Neural progenitor cell (in vitro differentiated cells): ENCODE results near the gene PCSK5. TPM values are rescaled to one million over a fixed set of nuclear protein-coding genes. Genes with fewer than 3 reads are reported as not detected.

Source experiments
- DNase-seq: peaks from one replicate; pipeline ENCODE4 v3.0.0-alpha.2; 2016; ENCODE audit warnings: low spot score
- H2AFZ ChIP-seq: fragments of 200-600 bp; sonication (generic); replicated peaks from 2 replicates; pipeline ENCODE4 v1.6.1; 2016; ENCODE audit warnings: antibody characterized with exemption
- H3F3A ChIP-seq: fragments of 200-600 bp; sonication (generic); 2 replicates; pipeline ENCODE4 v1.6.1; 2016; ENCODE audit warnings: antibody characterized with exemption, low read depth
- H3K27ac ChIP-seq: fragments of 200-600 bp; sonication (generic); 2 replicates; pipeline ENCODE4 v1.5.1; 2016; ENCODE audit warnings: mild to moderate bottlenecking
- H3K27me3 ChIP-seq: fragments of 200-600 bp; sonication (generic); 2 replicates; pipeline ENCODE4 v1.6.1; 2016; ENCODE audit warnings: mild to moderate bottlenecking, moderate library complexity
- H3K36me3 ChIP-seq: fragments of 200-600 bp; sonication (generic); 2 replicates; pipeline ENCODE4 v1.5.1; 2016
- H3K4me1 ChIP-seq: fragments of 200-600 bp; sonication (generic); 2 replicates; pipeline ENCODE4 v1.6.1; 2016; ENCODE audit warnings: mixed run types
- H3K4me2 ChIP-seq: fragments of 200-600 bp; sonication (generic); 2 replicates; pipeline ENCODE4 v1.6.1; 2016
- H3K4me3 ChIP-seq: fragments of 200-600 bp; sonication (generic); 2 replicates; pipeline ENCODE4 v1.5.1; 2016
- H3K79me2 ChIP-seq: fragments of 200-600 bp; sonication (generic); 2 replicates; pipeline ENCODE4 v1.6.1; 2016; ENCODE audit warnings: low read depth
- H3K9ac ChIP-seq: fragments of 200-600 bp; sonication (generic); 2 replicates; pipeline ENCODE4 v1.6.1; 2016
- H3K9me3 ChIP-seq: fragments of 200-600 bp; sonication (generic); 2 replicates; pipeline ENCODE4 v1.5.1; 2016; ENCODE audit warnings: low read depth
- H4K20me1 ChIP-seq: fragments of 200-600 bp; sonication (generic); 2 replicates; pipeline ENCODE4 v1.6.1; 2016; ENCODE audit warnings: low read depth
- H3K27ac Mint-ChIP-seq: 3 replicates; pipeline ENCODE4 v1.8.0; 2021; ENCODE audit warnings: mixed read lengths
- H3K27me3 Mint-ChIP-seq: 2 replicates; pipeline ENCODE4 v1.8.0; 2022; ENCODE audit warnings: low read depth, mild to moderate bottlenecking, inconsistent platforms, moderate library complexity, mixed read lengths; ENCODE audit not compliant: insufficient read depth
- H3K36me3 Mint-ChIP-seq: 3 replicates; pipeline ENCODE4 v1.8.0; 2021; ENCODE audit warnings: mixed read lengths
- H3K4me1 Mint-ChIP-seq: 3 replicates; pipeline ENCODE4 v1.8.0; 2021; ENCODE audit warnings: mixed read lengths
- H3K4me3 Mint-ChIP-seq: 3 replicates; pipeline ENCODE4 v1.8.0; 2021; ENCODE audit warnings: mild to moderate bottlenecking, moderate library complexity, mixed read lengths
- H3K9me3 Mint-ChIP-seq: 3 replicates; pipeline ENCODE4 v1.8.0; 2020; ENCODE audit warnings: mixed read lengths
- CTCF ChIP-seq: fragments of 200-600 bp; sonication (generic); IDR thresholded peaks from 2 replicates; pipeline ENCODE4 v1.5.1; 2017; ENCODE audit warnings: antibody characterized with exemption, mild to moderate bottlenecking
- EZH2 ChIP-seq: fragments of 200-600 bp; sonication (generic); IDR thresholded peaks from 2 replicates; pipeline ENCODE4 v1.6.1; 2017; ENCODE audit warnings: antibody characterized with exemption, mild to moderate bottlenecking, moderate library complexity
- EZH2phosphoT487 ChIP-seq: fragments of 200-600 bp; sonication (generic); IDR thresholded peaks from 2 replicates; pipeline ENCODE4 v1.6.1; 2017; ENCODE audit warnings: antibody characterized with exemption
- total RNA-seq: library from RNA; depleted of rRNA; stranded (reverse); fragments of >200 nt; gene quantifications from 2 replicates; pipeline ENCODE4 v1.2.3, GENCODE V29; 2015; ENCODE audit warnings: low replicate concordance

The PCSK5 gene
- total RNA-seq, 1 donor from 2014 or later: 23.4 TPM

- no peaks in the 10 kb centered on the region for H3K9me3 ChIP-seq
- no peak for DNase-seq
- no peaks in the 10 kb centered on the region for H3K4me1 ChIP-seq
- H3K9ac ChIP-seq: no peak overlapping the region
- no peaks in the 10 kb centered on the region for H3F3A ChIP-seq
- H3K27ac ChIP-seq: no peak overlapping the region
- TF ChIP-seq CTCF (no peak), EZH2phosphoT487 (no peak), EZH2 (no peak)
- peak overlapping the region; percentile 26 for H2AFZ ChIP-seq
- H3K27me3 ChIP-seq: no peaks in the 10 kb centered on the region
- Mint-ChIP-seq H3K4me3 (no peak overlapping the region), H3K27ac (no peak overlapping the region), H3K36me3 (no peaks in the 10 kb centered on the region), H3K27me3 (no peaks in the 10 kb centered on the region), H3K9me3 (no peaks in the 10 kb centered on the region), H3K4me1 (no peaks in the 10 kb centered on the region)
- no peaks in the 10 kb centered on the region for H3K79me2 ChIP-seq
- no peak overlapping the region for H3K4me3 ChIP-seq
- no peaks in the 10 kb centered on the region for H3K36me3 ChIP-seq
- H3K4me2 ChIP-seq: no peak overlapping the region
- H4K20me1 ChIP-seq: no peaks in the 10 kb centered on the region
These were observed 420.1 kb downstream of the PCSK5 start for GRCh38 chr9:76310577-76310976.

GRCh38 chr9:76310991-76311390 lies 420.5 kb downstream of the PCSK5 start:
- H3K27me3 Mint-ChIP-seq: no peaks in the 10 kb centered on the region
- no peaks in the 10 kb centered on the region for H3K36me3 ChIP-seq

GRCh38 chr9:76311537-76311936 lies 421.1 kb downstream of the PCSK5 start:
- Histone ChIP-seq H3F3A (no peaks in the 10 kb centered on the region), H3K27me3 (no peaks in the 10 kb centered on the region), H3K36me3 (no peaks in the 10 kb centered on the region), H3K79me2 (no peaks in the 10 kb centered on the region), H3K9ac (no peak overlapping the region), H3K4me1 (no peaks in the 10 kb centered on the region), H3K4me2 (no peak overlapping the region), H2AFZ (no peak overlapping the region), H3K9me3 (no peaks in the 10 kb centered on the region), H4K20me1 (no peaks in the 10 kb centered on the region), H3K4me3 (no peak overlapping the region), H3K27ac (no peak overlapping the region)
- TF ChIP-seq EZH2phosphoT487 (no peak), CTCF (no peak), EZH2 (no peak)
- no peaks in the 10 kb centered on the region for H3K27me3 Mint-ChIP-seq
- DNase-seq: no peak
- no peaks in the 10 kb centered on the region for H3K36me3 Mint-ChIP-seq
- H3K27ac Mint-ChIP-seq: no peak overlapping the region
- no peak overlapping the region for H3K4me3 Mint-ChIP-seq
- no peaks in the 10 kb centered on the region for H3K4me1 Mint-ChIP-seq
- no peaks in the 10 kb centered on the region for H3K9me3 Mint-ChIP-seq

More at GRCh38 chr9:76310991-76311390, 420.5 kb downstream of the PCSK5 start:
- no peak for DNase-seq
- H3K4me1 ChIP-seq: no peaks in the 10 kb centered on the region
- H3K4me2 ChIP-seq: no peak overlapping the region
- Mint-ChIP-seq H3K27ac (no peak overlapping the region), H3K36me3 (no peaks in the 10 kb centered on the region), H3K4me3 (no peak overlapping the region), H3K9me3 (no peaks in the 10 kb centered on the region), H3K4me1 (no peaks in the 10 kb centered on the region)
- H3K9me3 ChIP-seq: no peaks in the 10 kb centered on the region
- no peak overlapping the region for H2AFZ ChIP-seq
- no peak overlapping the region for H3K27ac ChIP-seq
- H3F3A ChIP-seq: no peaks in the 10 kb centered on the region
- no peak overlapping the region for H3K9ac ChIP-seq
- no peaks in the 10 kb centered on the region for H3K27me3 ChIP-seq
- TF ChIP-seq EZH2: no peak
- no peak for TF ChIP-seq CTCF
- no peak for TF ChIP-seq EZH2phosphoT487
- no peaks in the 10 kb centered on the region for H3K79me2 ChIP-seq
- H3K4me3 ChIP-seq: no peak overlapping the region
- no peaks in the 10 kb centered on the region for H4K20me1 ChIP-seq

- H3K4me2 ChIP-seq: no peak overlapping the region
- H3K9ac ChIP-seq: no peak overlapping the region
- Mint-ChIP-seq H3K36me3 (no peaks in the 10 kb centered on the region), H3K4me3 (no peak overlapping the region), H3K9me3 (no peaks in the 10 kb centered on the region), H3K4me1 (no peaks in the 10 kb centered on the region), H3K27ac (no peak overlapping the region), H3K27me3 (no peaks in the 10 kb centered on the region)
- H3K4me3 ChIP-seq: no peak overlapping the region
- no peaks in the 10 kb centered on the region for H3F3A ChIP-seq
- H3K9me3 ChIP-seq: no peaks in the 10 kb centered on the region
- TF ChIP-seq CTCF: no peak
- TF ChIP-seq EZH2phosphoT487: no peak
- TF ChIP-seq EZH2: no peak
- no peaks in the 10 kb centered on the region for H4K20me1 ChIP-seq
- no peak overlapping the region for H3K27ac ChIP-seq
- H2AFZ ChIP-seq: no peak overlapping the region
- H3K4me1 ChIP-seq: no peaks in the 10 kb centered on the region
- H3K36me3 ChIP-seq: no peaks in the 10 kb centered on the region
- H3K27me3 ChIP-seq: no peaks in the 10 kb centered on the region
- H3K79me2 ChIP-seq: no peaks in the 10 kb centered on the region
- no peak for DNase-seq
These were observed 423.3 kb downstream of the PCSK5 start for GRCh38 chr9:76313771-76314170.
